OCI-LY1 (cell line): ENCODE results near the gene TSPOAP1.
A peak's percentile ranks its signal among the peaks of the same experiment; 100 is the strongest.
"Not testable (repeated sequence)": the region's sequence is repeated elsewhere in the genome, so short reads cannot be mapped to it uniquely, and the experiment has no call there.

Source experiments
- H2AFZ ChIP-seq: fragments of 200-600 bp; sonication (generic), shearing (Covaris generic); 2 replicates; pipeline ENCODE4 v1.6.0; 2014; ENCODE audit warnings: antibody characterized with exemption, mild to moderate bottlenecking, low read length
- H3F3A ChIP-seq: fragments of 200-600 bp; sonication (generic), shearing (Covaris generic); 2 replicates; pipeline ENCODE4 v1.6.0; 2014; ENCODE audit warnings: mild to moderate bottlenecking, antibody characterized with exemption, low read length, moderate library complexity; ENCODE audit not compliant: insufficient read depth
- H3K27ac ChIP-seq: fragments of 200-600 bp; sonication (generic); 2 replicates; pipeline ENCODE4 v1.5.1; 2014; ENCODE audit warnings: low read length, mixed run types, mild to moderate bottlenecking, low read depth; ENCODE audit not compliant: poor library complexity, severe bottlenecking
- H3K27me3 ChIP-seq: fragments of 200-600 bp; sonication (generic); 2 replicates; pipeline ENCODE4 v1.6.0; 2014; ENCODE audit warnings: antibody characterized with exemption, mild to moderate bottlenecking, low read length, moderate library complexity; ENCODE audit not compliant: insufficient read depth
- H3K36me3 ChIP-seq: fragments of 200-600 bp; sonication (generic); 2 replicates; pipeline ENCODE4 v1.6.1; 2014; ENCODE audit warnings: mild to moderate bottlenecking, antibody characterized with exemption, low read length, moderate library complexity, mixed read lengths; ENCODE audit not compliant: insufficient read depth
- H3K4me1 ChIP-seq: fragments of 200-600 bp; sonication (generic); 2 replicates; pipeline ENCODE4 v1.5.1; 2014; ENCODE audit warnings: mild to moderate bottlenecking, low read length, moderate library complexity; ENCODE audit not compliant: insufficient read depth, severe bottlenecking
- H3K4me2 ChIP-seq: fragments of 200-600 bp; sonication (generic), shearing (Covaris generic); 2 replicates; pipeline ENCODE4 v1.6.1; 2014; ENCODE audit warnings: low read length
- H3K4me3 ChIP-seq: fragments of 200-600 bp; sonication (generic); 2 replicates; pipeline ENCODE4 v1.5.1; 2014; ENCODE audit warnings: low read length, low read depth, mild to moderate bottlenecking, mixed read lengths; ENCODE audit not compliant: poor library complexity, severe bottlenecking
- H3K79me2 ChIP-seq: fragments of 200-600 bp; shearing (Covaris generic); 2 replicates; pipeline ENCODE4 v1.6.1; 2016; ENCODE audit warnings: mixed run types, low read length, mixed read lengths; ENCODE audit not compliant: insufficient read depth
- H3K9ac ChIP-seq: fragments of 200-600 bp; sonication (generic), shearing (Covaris generic); 2 replicates; pipeline ENCODE4 v1.6.1; 2014; ENCODE audit warnings: mild to moderate bottlenecking, low read length, mixed read lengths
- H3K9me2 ChIP-seq: fragments of 200-600 bp; sonication (generic), shearing (Covaris generic); 2 replicates; pipeline ENCODE4 v1.6.1; 2014; ENCODE audit warnings: low read depth, mild to moderate bottlenecking, low read length, mixed read lengths
- H3K9me3 ChIP-seq: fragments of 200-600 bp; shearing (Covaris generic); 2 replicates; pipeline ENCODE4 v1.6.1; 2014; ENCODE audit warnings: low read length, mixed read lengths
- H4K20me1 ChIP-seq: fragments of 200-600 bp; sonication (generic), shearing (Covaris generic); 2 replicates; pipeline ENCODE4 v1.6.0; 2016; ENCODE audit warnings: mild to moderate bottlenecking, low read length; ENCODE audit not compliant: insufficient read depth
- CTCF ChIP-seq: fragments of 200-600 bp; sonication (generic), shearing (Covaris generic); IDR thresholded peaks from 2 replicates; pipeline ENCODE4 v1.5.1; 2017; ENCODE audit warnings: mild to moderate bottlenecking, antibody characterized with exemption, low read length, moderate library complexity, mixed read lengths
- EZH2 ChIP-seq: fragments of 200-600 bp; sonication (generic), shearing (Covaris generic); IDR thresholded peaks from 2 replicates; pipeline ENCODE4 v1.8.0; 2017; ENCODE audit warnings: borderline replicate concordance, mixed run types, mild to moderate bottlenecking, antibody characterized with exemption, low read length, moderate library complexity, mixed read lengths

Gene TSPOAP1

DNA sequence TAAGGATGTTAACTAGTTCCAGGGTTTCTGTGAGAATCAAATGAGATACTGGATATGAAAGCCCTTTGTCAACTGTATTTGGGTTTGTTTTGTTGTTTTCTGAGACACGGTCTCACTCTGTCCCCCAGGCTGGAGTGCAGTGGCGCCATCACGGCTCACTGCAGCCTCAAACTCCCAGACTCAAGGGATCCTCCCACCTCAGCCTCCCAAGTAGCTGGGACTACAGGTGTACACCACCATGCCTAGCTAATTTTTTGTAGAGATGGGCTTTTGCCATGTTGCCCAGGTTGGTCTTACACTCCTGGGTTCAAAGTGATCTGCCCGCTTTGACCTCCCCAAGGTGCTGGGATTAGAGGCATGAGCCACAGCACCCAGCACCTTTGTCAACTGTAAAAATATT is 14.5 kb upstream of the TSPOAP1 start:
- no peaks in the 10 kb centered on the region for H4K20me1 ChIP-seq
- H3K36me3 ChIP-seq, result peaks cover 65% of the 10 kb centered on the region
- H3K27me3 ChIP-seq, result no peaks in the 10 kb centered on the region
- H3K27ac ChIP-seq, result peak overlapping the region; percentile 99
- no peaks in the 10 kb centered on the region for H3F3A ChIP-seq
- H3K4me3 ChIP-seq, result peak overlapping the region; percentile 60
- H2AFZ ChIP-seq, result no peak overlapping the region
- H3K9ac ChIP-seq, result peak overlapping the region; percentile 87
- H3K9me2 ChIP-seq, result no peaks in the 10 kb centered on the region
- no peaks in the 10 kb centered on the region for H3K9me3 ChIP-seq
- TF ChIP-seq CTCF (no peak), EZH2 (no peak)
- peaks cover 84% of the 10 kb centered on the region for H3K4me1 ChIP-seq
- peak overlapping the region; percentile 94 for H3K4me2 ChIP-seq
- peaks cover 11% of the 10 kb centered on the region for H3K79me2 ChIP-seq

- Histone ChIP-seq H3K9me3 (no peaks in the 10 kb centered on the region), H3K27me3 (no peaks in the 10 kb centered on the region), H3K4me3 (peak overlapping the region; percentile 30), H3K4me1 (peaks cover 92% of the 10 kb centered on the region), H3K4me2 (peak overlapping the region; percentile 51), H3K36me3 (peaks cover 53% of the 10 kb centered on the region), H4K20me1 (no peaks in the 10 kb centered on the region), H3K79me2 (peaks cover 11% of the 10 kb centered on the region), H2AFZ (no peak overlapping the region), H3F3A (no peaks in the 10 kb centered on the region), H3K27ac (peak overlapping the region; percentile 99), H3K9me2 (no peaks in the 10 kb centered on the region), H3K9ac (peak overlapping the region; percentile 56; the same call in 1 of the 2 replicates)
- TF ChIP-seq CTCF, result no peak
- no peak for TF ChIP-seq EZH2
These were observed 13.4 kb upstream of the TSPOAP1 start for GRCh38 chr17:58341861-58342475.

DNA sequence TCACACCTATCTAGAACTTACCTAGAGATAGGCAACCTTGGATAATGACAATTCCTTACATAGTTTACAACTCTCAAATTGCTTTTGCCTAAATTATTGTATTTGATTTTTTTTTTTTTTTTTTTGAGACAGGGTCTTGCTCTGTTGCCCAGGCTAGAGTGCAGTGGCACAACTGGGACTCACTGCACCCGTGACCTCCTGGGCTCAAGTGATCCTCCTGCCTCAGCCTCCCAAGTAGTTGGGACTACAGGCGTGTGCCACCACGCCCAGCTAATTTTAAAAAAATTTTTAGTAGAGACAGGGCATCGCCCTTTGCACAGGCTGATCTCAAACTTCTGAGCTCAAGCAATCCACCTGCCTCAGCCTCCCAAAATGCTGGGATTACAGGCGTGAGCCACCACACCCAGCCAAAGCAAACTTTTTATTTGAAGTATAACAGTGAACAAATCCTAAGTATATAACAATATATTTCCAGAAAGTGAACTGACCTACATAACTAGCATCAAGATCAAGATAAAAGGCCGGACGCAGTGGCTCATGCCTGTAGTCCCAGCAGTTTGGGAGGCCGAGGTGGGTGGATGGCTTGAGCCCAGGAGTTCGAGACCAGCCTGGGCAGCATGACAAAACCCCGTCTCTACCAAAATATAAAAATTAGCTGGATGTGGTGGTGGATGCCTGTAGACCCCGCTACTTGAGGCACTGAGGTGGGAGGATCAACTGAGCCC is 12.7 kb upstream of the TSPOAP1 start:
- not testable (repeated sequence) for H4K20me1 ChIP-seq, H3F3A ChIP-seq, H3K9me2 ChIP-seq, H3K9me3 ChIP-seq, H2AFZ ChIP-seq, H3K4me3 ChIP-seq, H3K27me3 ChIP-seq
- H3K36me3 ChIP-seq, result peaks cover 46% of the 10 kb centered on the region
- peak overlapping the region; percentile 97 for H3K4me2 ChIP-seq
- peaks cover 97% of the 10 kb centered on the region for H3K4me1 ChIP-seq
- H3K27ac ChIP-seq, result peak overlapping the region; percentile 99
- H3K9ac ChIP-seq, result peak overlapping the region; percentile 95; the same call in 1 of the 2 replicates
- H3K79me2 ChIP-seq, result peaks cover 11% of the 10 kb centered on the region
